OCI-LY3 (cell line): ENCODE results near the gene COPS6.

ENCODE experiments used
- H2AFZ ChIP-seq: fragments of 200-600, 300-600 bp; shearing (Covaris generic); 2 replicates; pipeline ENCODE4 v1.6.0; 2014; ENCODE audit warnings: antibody characterized with exemption, low read depth, low read length
- H3K27ac ChIP-seq: fragments of 200-600, 300-600 bp; sonication (generic); 2 replicates; pipeline ENCODE4 v1.5.1; 2014; ENCODE audit warnings: mild to moderate bottlenecking, low read length, moderate library complexity, mixed read lengths
- H3K27me3 ChIP-seq: fragments of 200-600, 300-600 bp; sonication (generic); 2 replicates; pipeline ENCODE4 v1.6.1; 2014; ENCODE audit warnings: low read depth, low read length, mixed read lengths
- H3K36me3 ChIP-seq: fragments of 200-600, 300-600 bp; sonication (generic); replicated peaks from 2 replicates; pipeline ENCODE3; 2014; ENCODE audit warnings: low read depth, low read length, mixed read lengths
- H3K4me1 ChIP-seq: fragments of 300-600, 200-600 bp; sonication (generic); 2 replicates; pipeline ENCODE4 v1.6.1; 2014; ENCODE audit warnings: low read length, mixed read lengths
- H3K4me2 ChIP-seq: fragments of 200-600, 300-600 bp; sonication (generic); 2 replicates; pipeline ENCODE4 v1.6.1; 2014; ENCODE audit warnings: low read length, mixed read lengths
- H3K4me3 ChIP-seq: fragments of 300-600, 200-600 bp; sonication (generic); 2 replicates; pipeline ENCODE4 v1.5.1; 2014; ENCODE audit warnings: antibody characterized with exemption, mild to moderate bottlenecking, low read length, moderate library complexity
- H3K79me2 ChIP-seq: fragments of 300-600, 200-600 bp; shearing (Covaris generic); 2 replicates; pipeline ENCODE4 v1.6.1; 2014; ENCODE audit warnings: mild to moderate bottlenecking, low read length, mixed read lengths
- H3K9ac ChIP-seq: fragments of 300-600, 200-600 bp; shearing (Covaris generic); 2 replicates; pipeline ENCODE4 v1.6.0; 2014; ENCODE audit warnings: mild to moderate bottlenecking, low read length, moderate library complexity
- H3K9me3 ChIP-seq: fragments of 200-600, 300-600 bp; shearing (Covaris generic); 2 replicates; pipeline ENCODE4 v1.6.1; 2014; ENCODE audit warnings: low read length, mixed read lengths; ENCODE audit not compliant: insufficient read depth
- H4K20me1 ChIP-seq: fragments of 200-600, 300-600 bp; sonication (generic); 2 replicates; pipeline ENCODE4 v1.6.1; 2016; ENCODE audit warnings: low read length, mixed read lengths; ENCODE audit not compliant: insufficient read depth
- EZH2phosphoT487 ChIP-seq: fragments of 200-600 bp; shearing (Covaris generic); IDR thresholded peaks from 2 replicates; pipeline ENCODE4 v1.6.1; 2018; ENCODE audit warnings: antibody characterized with exemption, mixed run types, low read depth
- TF ChIP-seq, protein P1 (sequence below): fragments of 200-600, 300-600 bp; sonication (generic); IDR thresholded peaks from 2 replicates; pipeline ENCODE4 v1.5.1; 2014; ENCODE audit warnings: antibody characterized with exemption, low read length, low read depth

Gene COPS6

DNA sequence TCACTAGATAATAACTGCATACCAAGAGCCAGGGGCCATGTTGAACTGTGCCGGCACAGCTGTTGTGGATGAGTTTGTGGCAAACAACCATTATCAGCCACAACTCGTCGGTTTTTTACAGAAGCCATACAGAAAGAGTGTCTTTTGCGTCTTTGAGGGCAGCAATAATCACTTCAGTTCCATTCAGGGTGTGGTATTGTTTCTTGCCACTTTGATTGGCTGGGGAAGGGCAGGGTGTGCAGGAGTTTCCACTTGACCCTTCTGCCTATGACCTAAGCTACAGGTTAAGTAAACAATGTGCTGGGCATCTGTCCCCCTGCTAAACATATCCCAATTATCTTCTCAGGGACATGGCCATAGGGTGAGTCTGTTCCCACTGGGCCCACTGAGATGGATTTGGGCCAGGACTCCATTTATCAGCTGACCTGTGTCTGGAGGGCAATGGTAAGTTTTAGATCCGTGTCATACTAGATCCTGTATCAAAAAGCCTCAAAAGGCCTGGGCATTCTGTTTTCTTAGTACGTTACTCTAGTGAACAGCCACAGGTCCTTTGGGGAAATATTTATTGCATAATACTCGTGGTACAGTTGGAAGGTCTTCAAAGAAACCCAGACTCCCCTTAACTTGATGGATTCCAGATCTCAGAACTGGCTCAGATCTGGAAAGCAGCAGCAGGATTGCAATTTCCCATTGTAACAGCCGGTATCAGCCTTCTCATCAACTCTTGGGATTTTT lies 23.1 kb upstream of the COPS6 start:
- no peak overlapping the region for H2AFZ ChIP-seq
- H3K4me2 ChIP-seq = no peak overlapping the region
- no peaks in the 10 kb centered on the region for H3K27me3 ChIP-seq
- H3K4me3 ChIP-seq = no peak overlapping the region
- H3K4me1 ChIP-seq = no peaks in the 10 kb centered on the region
- H3K9me3 ChIP-seq = peaks cover 2% of the 10 kb centered on the region; the same call in 1 of the 2 replicates
- TF ChIP-seq, protein P1, sequence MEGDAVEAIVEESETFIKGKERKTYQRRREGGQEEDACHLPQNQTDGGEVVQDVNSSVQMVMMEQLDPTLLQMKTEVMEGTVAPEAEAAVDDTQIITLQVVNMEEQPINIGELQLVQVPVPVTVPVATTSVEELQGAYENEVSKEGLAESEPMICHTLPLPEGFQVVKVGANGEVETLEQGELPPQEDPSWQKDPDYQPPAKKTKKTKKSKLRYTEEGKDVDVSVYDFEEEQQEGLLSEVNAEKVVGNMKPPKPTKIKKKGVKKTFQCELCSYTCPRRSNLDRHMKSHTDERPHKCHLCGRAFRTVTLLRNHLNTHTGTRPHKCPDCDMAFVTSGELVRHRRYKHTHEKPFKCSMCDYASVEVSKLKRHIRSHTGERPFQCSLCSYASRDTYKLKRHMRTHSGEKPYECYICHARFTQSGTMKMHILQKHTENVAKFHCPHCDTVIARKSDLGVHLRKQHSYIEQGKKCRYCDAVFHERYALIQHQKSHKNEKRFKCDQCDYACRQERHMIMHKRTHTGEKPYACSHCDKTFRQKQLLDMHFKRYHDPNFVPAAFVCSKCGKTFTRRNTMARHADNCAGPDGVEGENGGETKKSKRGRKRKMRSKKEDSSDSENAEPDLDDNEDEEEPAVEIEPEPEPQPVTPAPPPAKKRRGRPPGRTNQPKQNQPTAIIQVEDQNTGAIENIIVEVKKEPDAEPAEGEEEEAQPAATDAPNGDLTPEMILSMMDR = no peak
- no peak for TF ChIP-seq EZH2phosphoT487
- no peak overlapping the region for H3K27ac ChIP-seq
- peaks cover under 1% of the 10 kb centered on the region; the same call in 1 of the 2 replicates for H3K79me2 ChIP-seq
- no peaks in the 10 kb centered on the region for H4K20me1 ChIP-seq
- H3K36me3 ChIP-seq = peaks cover 26% of the 10 kb centered on the region
- no peak overlapping the region for H3K9ac ChIP-seq

DNA sequence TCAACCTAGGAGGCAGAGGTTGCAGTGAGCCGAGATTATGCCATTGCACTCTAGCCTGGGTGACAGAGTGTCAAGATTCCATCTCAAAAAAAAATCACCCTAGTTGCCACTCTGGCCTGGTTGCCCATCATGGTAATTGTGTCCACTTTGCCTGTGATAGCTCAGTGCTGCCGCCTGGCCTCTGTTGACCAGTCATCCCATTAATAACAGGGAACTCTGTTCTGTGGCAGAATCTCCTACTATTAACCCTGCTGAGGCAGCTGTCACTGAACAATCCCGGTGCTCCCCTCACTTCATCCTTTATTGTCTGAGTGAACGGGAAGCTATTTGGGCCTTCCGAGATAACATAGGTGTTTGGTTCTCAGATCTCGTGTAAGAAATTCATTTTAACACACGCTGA lies 21.8 kb upstream of the COPS6 start:
- Histone ChIP-seq H4K20me1 (no peaks in the 10 kb centered on the region), H3K36me3 (peaks cover 39% of the 10 kb centered on the region), H3K4me1 (no peaks in the 10 kb centered on the region), H3K27ac (no peak overlapping the region), H3K4me2 (no peak overlapping the region), H3K9ac (no peak overlapping the region), H3K79me2 (peaks cover 4% of the 10 kb centered on the region; the same call in 1 of the 2 replicates), H3K27me3 (no peaks in the 10 kb centered on the region), H3K4me3 (no peak overlapping the region), H3K9me3 (peaks cover 14% of the 10 kb centered on the region; the same call in 1 of the 2 replicates), H2AFZ (no peak overlapping the region)
- TF ChIP-seq EZH2phosphoT487 = no peak
- TF ChIP-seq, protein P1 = no peak

DNA sequence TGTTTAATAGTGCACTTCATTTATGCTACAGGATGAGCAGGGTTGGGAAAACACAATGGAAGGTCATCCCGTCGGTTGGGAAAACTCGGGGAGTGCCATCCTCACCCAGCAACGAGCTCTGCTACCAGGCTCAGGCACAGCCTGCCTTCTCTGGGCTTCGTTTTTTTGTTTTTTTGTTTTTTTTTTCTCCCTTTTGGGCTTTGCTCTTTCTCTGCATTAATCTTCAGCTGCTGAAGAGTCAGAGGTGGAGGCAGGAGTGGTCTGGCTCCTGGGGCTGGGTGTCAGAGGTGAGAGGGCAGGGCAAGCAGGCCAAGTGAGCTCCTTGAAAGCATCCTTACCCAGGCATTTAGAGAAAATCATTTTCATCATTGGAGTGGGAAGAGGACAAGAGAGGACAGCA lies 18.8 kb upstream of the COPS6 start:
- H3K79me2 ChIP-seq = peaks cover 4% of the 10 kb centered on the region; the same call in 1 of the 2 replicates
- H3K27ac ChIP-seq = no peak overlapping the region
- no peak overlapping the region for H2AFZ ChIP-seq
- no peaks in the 10 kb centered on the region for H4K20me1 ChIP-seq
- H3K9ac ChIP-seq = no peak overlapping the region
- H3K27me3 ChIP-seq = no peaks in the 10 kb centered on the region
- peaks cover 14% of the 10 kb centered on the region; the same call in 1 of the 2 replicates for H3K9me3 ChIP-seq
- peaks cover 68% of the 10 kb centered on the region for H3K36me3 ChIP-seq
- TF ChIP-seq, protein P1 = no peak
- TF ChIP-seq EZH2phosphoT487 = no peak
- no peak overlapping the region for H3K4me2 ChIP-seq
- no peaks in the 10 kb centered on the region for H3K4me1 ChIP-seq
- H3K4me3 ChIP-seq = no peak overlapping the region

DNA sequence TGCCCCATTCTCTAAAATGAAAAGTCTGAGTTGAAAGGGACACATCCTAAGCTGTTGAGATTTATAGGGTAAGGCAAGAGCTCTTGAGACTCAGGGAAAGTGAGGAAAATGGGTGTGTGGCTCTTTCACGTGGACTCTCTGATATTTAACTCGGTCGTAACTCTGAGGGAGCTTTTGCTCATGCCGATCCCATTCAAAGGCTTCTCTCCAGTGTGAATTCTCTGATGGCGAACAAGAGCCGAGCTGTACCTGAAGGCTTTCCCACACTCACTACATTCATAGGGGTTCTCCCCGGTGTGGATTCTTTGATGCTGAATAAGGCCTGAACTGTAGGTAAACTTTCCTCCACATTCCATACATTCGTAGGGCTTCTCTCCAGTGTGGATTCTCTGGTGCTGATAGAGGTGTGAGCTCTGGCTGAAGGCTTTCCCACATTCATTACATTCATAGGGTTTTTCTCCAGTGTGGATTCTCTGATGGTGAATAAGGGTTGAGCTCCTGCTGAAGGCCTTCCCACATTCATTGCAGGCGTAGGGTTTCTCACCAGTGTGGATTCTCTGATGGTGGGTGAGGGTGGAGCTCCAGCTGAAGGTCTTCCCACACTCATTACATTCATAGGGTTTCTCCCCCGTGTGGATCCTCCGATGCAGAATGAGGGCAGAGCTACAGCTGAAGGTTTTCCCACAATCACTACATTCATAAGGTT lies 17.6 kb upstream of the COPS6 start:
- TF ChIP-seq, protein P1 = no peak
- no peak for TF ChIP-seq EZH2phosphoT487
- Histone ChIP-seq H4K20me1 (no peaks in the 10 kb centered on the region), H3K27me3 (no peaks in the 10 kb centered on the region), H3K4me2 (no peak overlapping the region), H3K9me3 (peaks cover 14% of the 10 kb centered on the region; the same call in 1 of the 2 replicates), H3K79me2 (peaks cover 4% of the 10 kb centered on the region; the same call in 1 of the 2 replicates), H3K4me3 (no peak overlapping the region), H3K9ac (no peak overlapping the region), H3K36me3 (peaks cover 69% of the 10 kb centered on the region), H2AFZ (no peak overlapping the region), H3K27ac (no peak overlapping the region), H3K4me1 (no peaks in the 10 kb centered on the region)
